Endothelial cell (in vitro differentiated cells): ENCODE measurements around the gene PLEKHG3. TPM values are rescaled to one million over a fixed set of nuclear protein-coding genes. Genes with fewer than 3 reads are reported as not detected.

Experiments
- DNase-seq: peaks from one replicate; pipeline ENCODE4 v3.0.0; 2021; ENCODE audit warnings: low spot score
- H3K27ac Mint-ChIP-seq: one replicate; pipeline ENCODE4 v1.8.0; 2021; ENCODE audit warnings: mixed read lengths, inconsistent platforms; ENCODE audit not compliant: unreplicated experiment
- H3K27me3 Mint-ChIP-seq: one replicate; pipeline ENCODE4 v1.8.0; 2021; ENCODE audit warnings: mild to moderate bottlenecking, moderate library complexity, mixed read lengths, inconsistent platforms; ENCODE audit not compliant: unreplicated experiment
- H3K36me3 Mint-ChIP-seq: one replicate; pipeline ENCODE4 v1.8.0; 2021; ENCODE audit warnings: mild to moderate bottlenecking, low read depth, mixed read lengths, inconsistent platforms; ENCODE audit not compliant: unreplicated experiment
- H3K4me1 Mint-ChIP-seq: one replicate; pipeline ENCODE4 v1.8.0; 2021; ENCODE audit warnings: mild to moderate bottlenecking, mixed read lengths, inconsistent platforms; ENCODE audit not compliant: unreplicated experiment
- H3K4me3 Mint-ChIP-seq: one replicate; pipeline ENCODE4 v1.8.0; 2021; ENCODE audit warnings: mild to moderate bottlenecking, mixed read lengths, inconsistent platforms; ENCODE audit not compliant: unreplicated experiment
- H3K9me3 Mint-ChIP-seq: one replicate; pipeline ENCODE4 v1.8.0; 2021; ENCODE audit warnings: mixed read lengths, inconsistent platforms; ENCODE audit not compliant: unreplicated experiment
- total RNA-seq: library from RNA; stranded (reverse); fragmentation: NEBNext Ultra II Directional; extraction: Animal tissue kit (Norgen Biotek cat#: 25700); gene quantifications from one replicate; pipeline ENCODE4 v1.2.1, GENCODE V29; 2021; ENCODE audit not compliant: unreplicated experiment
- TF ChIP-seq, protein P1 (sequence below): fragments of 200-600 bp; sonication (generic); IDR thresholded peaks from one replicate; pipeline ENCODE4 v1.5.0; 2021; ENCODE audit warnings: antibody characterized with exemption; ENCODE audit not compliant: unreplicated experiment

The PLEKHG3 gene
- total RNA-seq, 1 donor from 2014 or later, result 31.4 TPM

DNA sequence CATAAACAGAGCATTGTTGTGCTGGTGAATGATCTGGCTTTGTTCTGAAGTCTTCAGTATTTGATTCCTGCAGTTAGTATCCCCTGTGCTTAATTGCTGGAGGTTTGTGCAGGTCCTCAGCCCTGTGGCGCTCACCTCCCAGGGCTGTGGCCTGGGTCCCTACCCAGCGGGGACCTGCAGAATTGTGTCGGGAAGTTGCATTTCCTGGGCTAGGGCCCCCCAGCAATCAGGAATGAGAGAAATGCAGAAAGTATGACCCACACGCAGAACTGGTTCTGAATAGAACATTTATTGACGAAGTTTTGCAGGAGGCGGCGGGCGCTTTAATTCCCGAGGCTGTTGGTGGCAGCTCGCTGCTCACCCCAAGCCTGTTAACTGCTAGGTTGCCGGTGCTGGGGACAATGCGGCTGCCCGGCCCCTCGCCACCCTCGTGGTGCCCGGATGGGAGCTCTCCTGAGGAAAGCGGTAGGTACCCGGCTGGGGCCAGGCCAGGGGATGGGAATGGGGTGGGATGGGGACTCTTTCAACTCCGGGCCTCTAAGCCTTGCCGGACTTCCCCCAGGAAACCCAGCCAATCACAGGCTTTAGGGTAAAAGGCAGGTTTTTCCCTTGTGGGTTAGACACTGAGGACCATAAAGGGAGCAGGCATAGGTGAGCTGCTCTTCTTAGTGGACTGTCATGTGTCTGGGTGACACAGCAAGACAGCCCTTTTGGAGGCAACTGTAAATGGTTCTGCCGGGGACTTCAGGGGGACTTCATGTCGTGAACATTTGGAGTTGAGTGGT lies 11.6 kb downstream of the PLEKHG3 start:
- Mint-ChIP-seq H3K4me1 (peaks cover 43% of the 10 kb centered on the region), H3K36me3 (peaks cover 27% of the 10 kb centered on the region), H3K4me3 (peak overlapping the region; percentile 85), H3K27ac (peak overlapping the region; percentile 81), H3K27me3 (peaks cover 5% of the 10 kb centered on the region), H3K9me3 (peaks cover 4% of the 10 kb centered on the region)
- peak; percentile 43 for DNase-seq
- TF ChIP-seq, protein P1, sequence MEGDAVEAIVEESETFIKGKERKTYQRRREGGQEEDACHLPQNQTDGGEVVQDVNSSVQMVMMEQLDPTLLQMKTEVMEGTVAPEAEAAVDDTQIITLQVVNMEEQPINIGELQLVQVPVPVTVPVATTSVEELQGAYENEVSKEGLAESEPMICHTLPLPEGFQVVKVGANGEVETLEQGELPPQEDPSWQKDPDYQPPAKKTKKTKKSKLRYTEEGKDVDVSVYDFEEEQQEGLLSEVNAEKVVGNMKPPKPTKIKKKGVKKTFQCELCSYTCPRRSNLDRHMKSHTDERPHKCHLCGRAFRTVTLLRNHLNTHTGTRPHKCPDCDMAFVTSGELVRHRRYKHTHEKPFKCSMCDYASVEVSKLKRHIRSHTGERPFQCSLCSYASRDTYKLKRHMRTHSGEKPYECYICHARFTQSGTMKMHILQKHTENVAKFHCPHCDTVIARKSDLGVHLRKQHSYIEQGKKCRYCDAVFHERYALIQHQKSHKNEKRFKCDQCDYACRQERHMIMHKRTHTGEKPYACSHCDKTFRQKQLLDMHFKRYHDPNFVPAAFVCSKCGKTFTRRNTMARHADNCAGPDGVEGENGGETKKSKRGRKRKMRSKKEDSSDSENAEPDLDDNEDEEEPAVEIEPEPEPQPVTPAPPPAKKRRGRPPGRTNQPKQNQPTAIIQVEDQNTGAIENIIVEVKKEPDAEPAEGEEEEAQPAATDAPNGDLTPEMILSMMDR, result no peak

DNA sequence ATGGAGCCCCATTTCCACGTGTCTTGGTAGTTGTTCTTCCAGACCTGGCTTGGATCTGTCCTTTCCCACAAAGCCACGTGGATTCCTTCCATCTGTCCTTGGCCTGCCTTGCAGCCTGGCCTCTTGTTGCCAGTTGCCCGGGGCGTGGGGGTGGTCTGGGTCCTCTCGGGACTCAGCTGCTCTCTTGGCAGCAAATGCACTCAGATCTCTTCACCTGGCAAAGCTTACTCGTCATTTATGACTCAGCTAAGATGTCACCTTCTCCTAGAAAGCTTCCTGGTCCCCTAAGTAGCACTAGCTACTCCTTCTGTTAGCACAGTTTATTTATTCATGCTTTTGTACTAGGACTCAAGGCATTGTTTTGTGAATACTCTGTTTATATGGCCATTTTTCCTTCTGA lies 13.6 kb downstream of the PLEKHG3 start:
- Mint-ChIP-seq H3K36me3 (peaks cover 26% of the 10 kb centered on the region), H3K27ac (no peak overlapping the region), H3K4me3 (no peak overlapping the region), H3K4me1 (peaks cover 49% of the 10 kb centered on the region), H3K27me3 (peaks cover 6% of the 10 kb centered on the region), H3K9me3 (peaks cover 4% of the 10 kb centered on the region)
- DNase-seq, result no peak
- TF ChIP-seq, protein P1, result no peak

DNA sequence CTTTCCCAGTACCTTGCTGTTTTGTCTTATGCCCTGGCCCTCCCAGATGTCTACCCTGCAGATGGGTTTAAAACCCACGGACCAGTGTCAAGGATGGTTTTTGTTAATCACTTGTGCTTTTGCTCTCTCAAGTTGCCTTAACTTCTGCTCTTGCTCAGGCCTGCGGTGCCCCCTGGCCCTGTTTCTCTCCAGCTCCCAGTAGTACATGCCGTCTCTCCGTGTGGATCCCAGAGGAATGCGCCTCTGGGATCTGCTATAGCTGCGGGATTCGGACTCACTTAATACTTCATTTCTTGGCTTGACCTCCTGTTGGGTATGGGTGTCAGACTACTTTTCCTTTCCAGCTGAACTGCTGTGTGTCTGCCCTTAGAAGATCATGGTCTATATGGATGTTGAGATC lies 14.5 kb downstream of the PLEKHG3 start:
- no peak overlapping the region for H3K27ac Mint-ChIP-seq
- DNase-seq, result no peak
- H3K9me3 Mint-ChIP-seq, result peaks cover 4% of the 10 kb centered on the region
- peaks cover 6% of the 10 kb centered on the region for H3K27me3 Mint-ChIP-seq
- peaks cover 49% of the 10 kb centered on the region for H3K4me1 Mint-ChIP-seq
- peaks cover 17% of the 10 kb centered on the region for H3K36me3 Mint-ChIP-seq
- TF ChIP-seq, protein P1, result no peak
- H3K4me3 Mint-ChIP-seq, result no peak overlapping the region

DNA sequence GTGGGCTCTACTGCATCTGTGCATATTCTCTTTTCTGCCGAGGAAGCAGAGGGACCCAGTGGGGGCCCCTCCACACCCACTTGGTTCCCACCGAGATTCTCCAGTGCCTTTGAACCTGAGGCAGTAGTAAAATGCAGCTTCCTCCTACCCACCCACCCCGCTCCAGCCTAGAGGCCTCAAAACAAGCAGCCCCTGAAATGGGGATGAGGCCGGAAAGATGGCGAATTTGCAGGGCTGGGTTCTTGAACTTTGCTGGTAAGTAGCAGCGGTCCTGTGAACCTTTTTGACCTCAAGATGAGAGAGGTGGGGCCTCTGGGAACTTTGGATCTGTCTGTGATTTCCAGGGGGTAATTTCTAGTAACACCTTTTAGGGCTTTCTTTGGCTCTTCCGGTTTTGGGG lies 15.4 kb downstream of the PLEKHG3 start:
- Mint-ChIP-seq H3K9me3 (no peaks in the 10 kb centered on the region), H3K27ac (peak overlapping the region; percentile 4), H3K36me3 (peaks cover 11% of the 10 kb centered on the region), H3K27me3 (peaks cover 6% of the 10 kb centered on the region), H3K4me3 (no peak overlapping the region), H3K4me1 (peaks cover 49% of the 10 kb centered on the region)
- TF ChIP-seq, protein P1, result no peak
- no peak for DNase-seq

DNA sequence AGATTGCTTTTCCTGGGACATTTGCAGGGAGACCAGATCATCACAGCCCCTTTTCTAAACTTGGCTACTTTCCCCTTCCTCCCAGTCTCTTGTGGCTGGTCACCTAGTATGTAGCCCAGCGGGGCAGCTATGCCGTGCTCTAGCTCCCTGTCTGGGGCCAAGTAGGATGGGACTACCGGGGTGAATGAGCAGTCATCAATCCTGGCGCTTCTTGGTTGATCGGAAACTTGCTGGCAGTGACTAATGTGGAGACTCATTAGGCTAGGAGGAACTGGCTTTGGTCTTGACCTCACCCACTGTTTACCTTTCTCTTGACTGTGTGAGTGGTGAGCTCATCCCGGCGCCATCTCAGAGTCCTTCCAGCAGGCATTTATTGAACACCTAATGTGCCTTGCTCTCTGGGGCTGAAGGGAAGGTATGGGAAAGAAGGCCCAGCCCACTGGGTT lies 15.9 kb downstream of the PLEKHG3 start:
- no peaks in the 10 kb centered on the region for H3K9me3 Mint-ChIP-seq
- no peak overlapping the region for H3K4me3 Mint-ChIP-seq
- TF ChIP-seq, protein P1, result no peak
- H3K4me1 Mint-ChIP-seq, result peaks cover 46% of the 10 kb centered on the region
- peaks cover 6% of the 10 kb centered on the region for H3K27me3 Mint-ChIP-seq
- peak overlapping the region; percentile 4 for H3K27ac Mint-ChIP-seq
- H3K36me3 Mint-ChIP-seq, result peaks cover 11% of the 10 kb centered on the region
- DNase-seq, result no peak
